GM12891 (cell line): ENCODE measurements around the gene ZNF133.

Experiments used
- PAX5 ChIP-seq: IDR thresholded peaks from 2 replicates; pipeline ENCODE4 v1.6.1; 2011; ENCODE audit warnings: low read length, moderate library complexity, mild to moderate bottlenecking; ENCODE audit not compliant: insufficient read depth, severe bottlenecking
- POLR2A ChIP-seq: IDR thresholded peaks from 2 replicates; pipeline ENCODE4 v1.6.1; 2011; ENCODE audit warnings: low read depth, low read length, control low read depth
- POLR2AphosphoS5 ChIP-seq: IDR thresholded peaks from 2 replicates; pipeline ENCODE4 v1.6.1; 2011; ENCODE audit warnings: low read depth, low read length, control low read depth

- TF ChIP-seq POLR2AphosphoS5 (no peak), POLR2A (no peak), PAX5 (no peak)
Observed at GRCh38 chr20:18279242-18279641, 9.1 kb upstream of the ZNF133 start.
